ENCODE data around the gene C1orf174. TPM values are rescaled to one million over a fixed set of nuclear protein-coding genes. Genes with fewer than 3 reads are reported as not detected.

C1orf174 gene
- total RNA-seq, 6 experiments from 2014 or later, result 9.7 to 20.9 (median 11.1) TPM

DNA sequence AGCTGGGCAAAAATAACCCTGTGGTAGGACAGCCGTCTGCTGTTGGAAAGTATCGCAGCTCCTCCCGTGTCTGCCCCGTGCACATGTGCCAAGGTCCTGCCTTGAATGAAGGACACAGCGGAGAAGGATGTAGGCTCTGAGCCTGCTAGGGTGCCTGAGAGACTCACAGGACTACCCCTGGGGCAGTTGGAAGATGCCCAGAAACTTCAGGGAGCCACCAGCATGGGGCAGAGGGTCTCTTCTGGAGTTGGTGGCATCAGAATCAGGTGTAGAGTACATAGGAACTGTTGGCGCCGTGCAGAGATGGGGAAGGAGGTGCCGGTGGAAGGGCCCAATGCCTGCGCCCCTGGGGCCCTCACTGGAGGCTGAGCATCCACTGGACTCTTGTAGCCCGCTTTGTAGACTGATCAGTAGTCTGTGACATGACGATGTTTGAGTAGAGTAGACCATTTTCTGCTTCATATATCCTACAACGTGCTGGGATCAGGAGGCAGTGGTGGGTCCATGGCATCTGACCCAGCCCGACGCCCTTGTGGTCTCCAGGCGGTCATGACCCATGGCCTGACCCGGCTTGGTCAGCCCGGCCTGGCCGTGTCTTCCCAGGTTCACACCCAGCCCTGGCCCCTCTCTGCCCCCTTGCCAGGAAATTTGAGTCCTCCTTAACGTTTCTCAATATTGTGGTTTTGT lies 5.3 kb upstream of the C1orf174 start:
- intact Hi-C loops (cut with DNase I), result no loop called here

DNA sequence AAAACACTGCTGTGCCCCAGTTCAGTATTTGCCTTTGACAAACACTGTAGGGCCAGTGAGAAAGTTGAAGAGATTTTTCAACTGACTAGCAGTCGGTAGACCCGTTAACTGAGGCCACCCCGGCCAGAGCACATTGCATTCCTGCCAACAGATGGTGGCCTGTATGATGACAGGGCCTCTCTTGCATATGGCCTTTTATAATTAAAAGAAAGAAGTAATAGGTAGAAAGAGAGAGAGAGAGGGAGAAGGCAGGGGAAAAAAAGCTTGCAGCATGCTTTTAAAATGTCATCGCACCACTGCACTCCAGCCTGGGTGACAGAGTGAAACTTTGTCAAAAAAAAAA lies 4.7 kb upstream of the C1orf174 start:
- DNase-seq (peak in 1 of 3 donors; percentile 15), ATAC-seq (no peak)
- Histone ChIP-seq H3K4me3 (no peak overlapping the region), H3K9me3 (no peaks in the 10 kb centered on the region), H3K4me1 (peaks cover 0 to 29% (median 15%) of the 10 kb centered on the region in 4 donors), H3K27me3 (no peaks in the 10 kb centered on the region), H3K27ac (no peak overlapping the region), H3K36me3 (no peaks in the 10 kb centered on the region)
- intact Hi-C loops (cut with DNase I), result no loop called here
- whole genome bisulfite sequencing (ENCODE audit: insufficient coverage, low coverage, low lambda C conversion rate, missing lambda C conversion rate), result 60% methylated on average over 3 of the region's 4 CpGs
- TF ChIP-seq, protein P1, sequence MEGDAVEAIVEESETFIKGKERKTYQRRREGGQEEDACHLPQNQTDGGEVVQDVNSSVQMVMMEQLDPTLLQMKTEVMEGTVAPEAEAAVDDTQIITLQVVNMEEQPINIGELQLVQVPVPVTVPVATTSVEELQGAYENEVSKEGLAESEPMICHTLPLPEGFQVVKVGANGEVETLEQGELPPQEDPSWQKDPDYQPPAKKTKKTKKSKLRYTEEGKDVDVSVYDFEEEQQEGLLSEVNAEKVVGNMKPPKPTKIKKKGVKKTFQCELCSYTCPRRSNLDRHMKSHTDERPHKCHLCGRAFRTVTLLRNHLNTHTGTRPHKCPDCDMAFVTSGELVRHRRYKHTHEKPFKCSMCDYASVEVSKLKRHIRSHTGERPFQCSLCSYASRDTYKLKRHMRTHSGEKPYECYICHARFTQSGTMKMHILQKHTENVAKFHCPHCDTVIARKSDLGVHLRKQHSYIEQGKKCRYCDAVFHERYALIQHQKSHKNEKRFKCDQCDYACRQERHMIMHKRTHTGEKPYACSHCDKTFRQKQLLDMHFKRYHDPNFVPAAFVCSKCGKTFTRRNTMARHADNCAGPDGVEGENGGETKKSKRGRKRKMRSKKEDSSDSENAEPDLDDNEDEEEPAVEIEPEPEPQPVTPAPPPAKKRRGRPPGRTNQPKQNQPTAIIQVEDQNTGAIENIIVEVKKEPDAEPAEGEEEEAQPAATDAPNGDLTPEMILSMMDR (IDR thresholded peaks at IDR 0.05), result no peak
- TF ChIP-seq POLR2A (IDR thresholded peaks at IDR 0.05), result no peak

More for the DNA sequence above, 5.3 kb upstream of the C1orf174 start:
- Histone ChIP-seq H3K4me1 (peaks cover 0 to 29% (median 15%) of the 10 kb centered on the region in 4 donors), H3K9me3 (no peaks in the 10 kb centered on the region), H3K4me3 (no peak overlapping the region), H3K27me3 (no peaks in the 10 kb centered on the region), H3K27ac (no peak overlapping the region), H3K36me3 (no peaks in the 10 kb centered on the region)
- ATAC-seq (no peak), DNase-seq (peak in 1 of 3 donors; percentile 38)
- 87% methylated on average over 6 of the region's 19 CpGs for WGBS (ENCODE audit: insufficient coverage, low coverage, low lambda C conversion rate, missing lambda C conversion rate)
- no peak for TF ChIP-seq POLR2A (IDR thresholded peaks at IDR 0.05)
- TF ChIP-seq, protein P1 (IDR thresholded peaks at IDR 0.05), result no peak

DNA sequence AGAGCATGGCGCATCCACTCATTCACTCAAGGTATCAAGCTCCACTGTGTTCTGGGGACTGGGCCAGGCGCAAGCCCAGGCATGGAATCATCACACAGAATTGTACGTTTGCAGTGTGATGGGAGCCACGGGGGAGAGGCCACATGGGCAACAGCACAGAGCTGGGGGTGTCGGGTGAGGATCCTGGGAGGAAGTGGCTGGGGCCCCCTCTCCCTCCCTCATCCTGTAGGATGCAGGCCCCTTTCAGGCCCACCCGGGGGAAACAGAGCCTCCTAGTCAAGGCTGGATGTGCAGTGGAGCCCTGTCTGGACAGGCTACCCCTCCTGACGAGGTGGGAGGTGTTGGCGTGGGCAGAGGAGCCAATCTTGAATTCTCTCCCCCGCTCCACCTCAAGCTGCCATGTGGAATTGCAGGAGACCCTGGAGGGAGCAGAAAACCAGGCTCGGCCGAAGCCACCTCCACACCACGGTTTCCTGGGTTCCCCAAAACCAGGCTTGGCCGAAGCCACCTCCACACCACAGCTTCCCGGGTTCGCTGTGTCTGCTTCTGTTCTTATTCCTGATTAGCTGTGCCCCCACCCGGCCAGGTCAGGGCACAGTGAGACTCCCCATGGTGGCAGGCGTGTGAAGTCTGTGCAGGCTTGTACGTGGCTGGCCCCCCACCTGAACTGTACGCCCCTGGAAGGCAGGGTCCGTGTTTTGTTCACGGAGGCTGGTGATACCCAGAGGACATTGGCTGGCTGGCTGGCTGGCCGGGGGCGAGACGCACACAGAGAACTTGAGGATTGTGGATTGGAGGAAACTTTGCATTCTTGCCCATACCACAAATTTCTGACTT lies 4.2 kb upstream of the C1orf174 start:
- no peaks in the 10 kb centered on the region for H3K36me3 ChIP-seq
- H3K27me3 ChIP-seq, result no peaks in the 10 kb centered on the region
- ATAC-seq (no peak), DNase-seq (peak in 1 of 3 donors; percentile 50)
- H3K4me1 ChIP-seq, result peaks cover 0 to 32% (median 16%) of the 10 kb centered on the region in 4 donors
- no peak overlapping the region for H3K4me3 ChIP-seq
- WGBS (ENCODE audit: insufficient coverage, low coverage, low lambda C conversion rate, missing lambda C conversion rate), result 72% methylated on average over 12 of the region's 24 CpGs
- no peaks in the 10 kb centered on the region for H3K9me3 ChIP-seq
- intact Hi-C loops (cut with DNase I), result no loop called here
- TF ChIP-seq, protein P1 (IDR thresholded peaks at IDR 0.05), result no peak
- TF ChIP-seq POLR2A (IDR thresholded peaks at IDR 0.05), result no peak
- H3K27ac ChIP-seq, result no peak overlapping the region

DNA sequence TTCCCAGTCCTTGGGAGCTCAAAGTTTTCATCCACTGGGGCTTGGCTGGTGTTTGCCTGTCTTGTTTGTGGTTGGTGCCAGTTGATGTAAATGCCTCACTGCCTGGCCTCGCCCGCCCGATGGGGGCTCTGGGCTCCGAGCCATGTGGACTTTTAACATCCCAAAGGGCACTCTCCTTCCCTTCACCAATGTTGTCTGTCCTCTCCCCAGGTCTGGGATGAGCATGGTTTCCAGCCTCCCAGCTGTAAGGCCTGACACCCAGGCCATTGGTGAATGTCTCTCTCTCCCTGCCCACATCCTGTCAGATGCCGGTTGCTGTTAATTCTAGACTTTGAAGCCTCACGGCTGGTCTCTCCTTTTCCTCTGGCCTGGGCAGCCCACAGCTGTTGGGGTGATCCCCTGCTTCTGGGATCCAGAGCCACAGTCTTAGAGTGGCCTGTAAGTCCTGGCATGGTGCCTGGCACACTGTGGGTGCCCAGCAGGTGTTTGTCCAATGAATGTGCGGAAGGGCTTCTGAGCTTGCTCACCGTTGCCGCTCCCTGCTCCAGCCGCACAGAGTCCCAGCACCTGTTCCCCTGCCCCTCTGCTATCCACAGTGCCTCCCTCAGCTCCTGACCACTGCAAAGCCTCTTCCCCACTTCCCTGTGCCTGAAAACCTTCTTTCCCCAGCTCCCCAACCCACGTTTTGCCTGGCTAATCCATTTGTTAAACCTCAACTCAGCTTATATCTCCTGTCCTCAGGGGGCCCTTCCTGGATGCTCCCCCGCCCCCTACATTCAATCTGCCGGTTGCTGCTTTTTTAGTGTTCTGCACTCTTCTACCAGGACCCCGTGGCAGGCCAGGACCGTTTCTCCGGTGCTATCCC lies 3.3 kb upstream of the C1orf174 start:
- DNase-seq, result peak; percentile 58 to 87 (median 80)
- Histone ChIP-seq H3K9me3 (no peaks in the 10 kb centered on the region), H3K4me1 (peaks cover 0 to 35% (median 17%) of the 10 kb centered on the region in 4 donors), H3K36me3 (no peaks in the 10 kb centered on the region), H3K27ac (peak overlapping the region; percentile 28 to 71 (median 51)), H3K4me3 (no peak overlapping the region), H3K27me3 (no peaks in the 10 kb centered on the region)
- peak in 3 of 4 donors; percentile 0 to 27 (median 1) for ATAC-seq
- 54% methylated on average over 12 of the region's 16 CpGs for WGBS (ENCODE audit: insufficient coverage, low coverage, low lambda C conversion rate, missing lambda C conversion rate)
- intact Hi-C loops (cut with DNase I), result no loop called here
- no peak for TF ChIP-seq POLR2A (IDR thresholded peaks at IDR 0.05)
- TF ChIP-seq, protein P1 (IDR thresholded peaks at IDR 0.05), result no peak
